T-cell (primary cell): ENCODE results near the gene OR2L8. TPM values are rescaled to one million over a fixed set of nuclear protein-coding genes. Genes with fewer than 3 reads are reported as not detected.

ENCODE experiments used
- total RNA-seq, 35 experiments: library from RNA in 6 of 35; stranded (reverse) in 6 of 35; fragments of 120-200 nt in 1 of 35; gene quantifications; one replicate each; pipeline versions ENCODE4 v1.2.1 to v1.2.4 and lab custom pipeline; 2013 to 2026

The OR2L8 gene
- total RNA-seq, 5 donors from 2014 or later (not counting 1 experiment from before 2014, with no cell fraction given): 1.2 TPM; not detected in 3

Other genes with a start within 250 kb of the OR2L8 start
- not detected for gene OR6F1, start 232.2 kb upstream of the OR2L8 start, total RNA-seq
- gene OR14K1, start 210.2 kb upstream of the OR2L8 start, total RNA-seq: not detected
- gene OR14A2, start 200.7 kb upstream of the OR2L8 start, total RNA-seq: not detected
- not detected for gene OR1C1, start 188.3 kb upstream of the OR2L8 start, total RNA-seq
- not detected for gene OR14A16, start 124.7 kb upstream of the OR2L8 start, total RNA-seq
- gene OR11L1, start 107.0 kb upstream of the OR2L8 start, total RNA-seq: not detected
- under 1 TPM; 0.21 to 0.65 (median 0.46) TPM for gene TRIM58, start 91.7 kb upstream of the OR2L8 start, total RNA-seq
- gene OR2W3, start 53.3 kb upstream of the OR2L8 start, total RNA-seq: not detected
- gene OR2T8, start 28.6 kb upstream of the OR2L8 start, total RNA-seq: not detected
- not detected for gene OR2AJ1, start 24.0 kb upstream of the OR2L8 start, total RNA-seq
- gene OR2AK2, start 16.4 kb downstream of the OR2L8 start, total RNA-seq: under 1 TPM in 2 of 5 donors, not detected in 3; 0.33 to 0.49 TPM
- gene OR2L5, start 64.8 kb downstream of the OR2L8 start, total RNA-seq: under 1 TPM in 3 of 5 donors, not detected in 2; 0.09 to 0.25 (median 0.14) TPM
- under 1 TPM; 0.06 to 0.43 (median 0.09) TPM for gene OR2L2, start 81.2 kb downstream of the OR2L8 start, total RNA-seq
- not detected for gene OR2L3, start 98.0 kb downstream of the OR2L8 start, total RNA-seq
- not detected for gene OR2L13, start 146.3 kb downstream of the OR2L8 start, total RNA-seq
- not detected for gene OR2M5, start 196.3 kb downstream of the OR2L8 start, total RNA-seq
- gene OR2M2, start 226.0 kb downstream of the OR2L8 start, total RNA-seq: not detected
- not detected for gene OR2M3, start 248.4 kb downstream of the OR2L8 start, total RNA-seq